Stimulated activated CD8-positive, alpha-beta memory T cell treated with anti-CD3 and anti-CD28 coated beads, Interleukin-15, amount 100 ng/mL, for 24 hours (primary cell): Measurements from ENCODE around the gene PZP.
"Not testable (repeated sequence)": the region's sequence is repeated elsewhere in the genome, so short reads cannot be mapped to it uniquely, and the experiment has no call there.

Experiments used
- DNase-seq: peaks from one replicate; pipeline ENCODE4 v3.0.0-alpha.2; 2020; ENCODE audit warnings: low read depth

Gene PZP

DNA sequence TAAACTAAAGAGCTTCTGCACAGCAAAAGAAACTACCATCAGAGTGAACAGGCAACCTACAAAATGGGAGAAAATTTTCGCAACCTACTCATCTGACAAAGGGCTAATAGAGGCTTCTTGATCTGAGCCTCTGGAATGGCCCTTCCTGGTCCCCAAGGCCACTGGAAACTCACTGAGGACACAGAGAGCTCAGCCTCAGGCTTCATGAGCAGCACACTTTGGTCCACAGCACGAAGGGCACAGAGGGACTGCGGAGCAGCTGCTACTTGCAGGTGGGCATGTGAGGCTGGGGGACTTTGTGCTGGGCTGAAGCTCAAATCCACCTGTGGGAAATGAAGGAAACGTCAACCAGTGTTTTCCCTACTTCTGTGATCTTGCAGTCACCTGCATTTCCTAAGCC is 27.4 kb downstream of the PZP start:
- no peak for DNase-seq

DNA sequence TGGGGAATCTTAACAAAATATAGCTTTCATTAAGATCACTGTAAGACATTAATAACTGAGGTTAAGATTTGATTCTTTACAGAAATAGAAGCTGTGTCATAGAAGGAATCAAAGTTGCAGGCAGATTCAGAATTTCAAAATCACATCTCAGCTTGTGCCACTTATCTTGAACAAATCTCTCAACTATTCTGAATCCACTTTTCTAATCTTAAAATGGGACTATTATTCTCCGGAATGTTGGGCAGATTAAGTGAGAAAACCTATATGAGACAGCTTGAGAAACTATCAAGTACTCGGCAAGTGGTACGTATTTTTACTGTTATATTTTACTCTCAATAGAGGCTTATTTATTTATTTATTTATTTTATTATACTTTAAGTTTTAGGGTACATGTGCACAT is 28.4 kb downstream of the PZP start:
- DNase-seq: no peak

GRCh38 chr12:9169979-9170634 is 38.1 kb downstream of the PZP start:
- DNase-seq: no peak

DNA sequence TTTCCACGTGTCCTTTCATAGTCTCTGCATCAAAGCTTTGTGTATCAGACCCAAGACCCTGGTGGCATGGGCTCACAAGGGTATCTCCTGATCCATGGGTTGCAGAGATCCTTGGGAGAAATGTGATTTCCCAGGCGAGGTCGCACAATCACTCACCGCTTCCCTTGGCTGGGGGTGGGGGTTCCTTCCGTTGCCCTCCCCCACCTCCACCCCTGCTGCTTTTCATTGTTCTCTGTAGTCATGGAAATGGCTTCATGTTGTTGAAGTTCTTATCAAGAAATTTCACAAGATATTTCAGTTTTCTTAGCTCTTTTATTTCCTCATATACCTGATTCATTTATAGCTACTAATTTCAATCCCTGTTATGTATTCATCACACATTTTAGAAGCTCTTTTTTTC is 40.9 kb downstream of the PZP start:
- not testable (repeated sequence) for DNase-seq

DNA sequence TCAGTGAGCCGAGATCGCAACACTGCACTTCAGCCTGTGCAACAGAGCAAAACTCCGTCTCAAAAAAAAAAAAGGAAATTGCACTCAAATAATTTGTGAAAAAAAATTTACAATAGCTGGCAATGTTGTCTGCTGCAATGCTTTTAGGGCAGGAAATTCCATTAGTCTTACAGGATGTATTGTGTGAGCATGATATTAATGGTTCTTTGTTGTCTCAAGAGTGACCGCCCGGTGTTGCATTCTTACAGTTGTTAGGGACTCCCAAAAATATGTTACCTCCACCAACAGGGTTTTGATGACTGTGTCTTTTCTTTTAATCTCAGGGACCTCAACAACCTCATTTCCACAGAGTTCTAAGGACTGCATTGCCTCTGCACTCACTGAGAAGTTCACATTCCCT is 44.8 kb downstream of the PZP start:
- DNase-seq: no peak

DNA sequence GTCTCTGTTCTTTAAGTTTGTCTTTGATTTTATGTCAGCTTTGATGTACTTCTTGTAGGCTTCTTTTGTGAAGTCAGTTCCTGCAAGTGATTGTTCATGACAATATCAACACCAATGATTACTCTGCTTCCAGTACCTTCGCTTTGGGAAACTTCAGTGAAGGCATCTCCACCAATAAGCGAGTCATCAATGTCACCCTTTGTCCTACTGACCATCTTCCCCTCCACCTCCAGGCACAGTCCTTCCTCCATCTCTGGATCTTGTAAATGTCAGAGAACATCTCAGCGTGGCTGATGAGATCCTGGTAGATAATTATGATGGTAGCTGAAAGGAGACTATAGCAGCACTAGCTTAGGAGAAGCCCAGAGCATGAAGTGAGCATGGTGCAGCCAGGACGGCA is 52.1 kb downstream of the PZP start:
- no peak for DNase-seq

- no peak for DNase-seq
Measured at GRCh38 chr12:9149372-9149771, 58.8 kb downstream of the PZP start.

GRCh38 chr12:9148926-9149325 is 59.3 kb downstream of the PZP start:
- no peak for DNase-seq

- DNase-seq: no peak
Measured at GRCh38 chr12:9147461-9147860, 60.7 kb downstream of the PZP start.

DNA sequence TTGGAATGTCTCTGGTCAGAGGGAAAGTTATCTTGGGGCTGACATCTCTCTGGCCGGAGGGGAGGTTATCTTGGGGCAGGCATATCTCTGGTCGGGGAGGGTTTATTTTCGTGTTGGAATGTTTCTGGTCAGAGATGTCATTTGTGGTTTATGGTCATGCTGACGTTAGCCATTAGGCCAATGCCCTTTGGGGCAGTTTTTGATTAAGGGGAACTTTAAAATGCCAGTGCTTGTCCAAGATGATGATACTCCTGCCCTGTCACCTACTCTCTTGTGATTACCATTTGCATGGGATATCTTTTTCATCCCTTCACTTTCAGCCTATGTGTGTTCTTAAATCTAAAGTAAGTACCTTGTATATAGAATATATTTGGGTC is 63.5 kb downstream of the PZP start:
- DNase-seq: no peak

DNA sequence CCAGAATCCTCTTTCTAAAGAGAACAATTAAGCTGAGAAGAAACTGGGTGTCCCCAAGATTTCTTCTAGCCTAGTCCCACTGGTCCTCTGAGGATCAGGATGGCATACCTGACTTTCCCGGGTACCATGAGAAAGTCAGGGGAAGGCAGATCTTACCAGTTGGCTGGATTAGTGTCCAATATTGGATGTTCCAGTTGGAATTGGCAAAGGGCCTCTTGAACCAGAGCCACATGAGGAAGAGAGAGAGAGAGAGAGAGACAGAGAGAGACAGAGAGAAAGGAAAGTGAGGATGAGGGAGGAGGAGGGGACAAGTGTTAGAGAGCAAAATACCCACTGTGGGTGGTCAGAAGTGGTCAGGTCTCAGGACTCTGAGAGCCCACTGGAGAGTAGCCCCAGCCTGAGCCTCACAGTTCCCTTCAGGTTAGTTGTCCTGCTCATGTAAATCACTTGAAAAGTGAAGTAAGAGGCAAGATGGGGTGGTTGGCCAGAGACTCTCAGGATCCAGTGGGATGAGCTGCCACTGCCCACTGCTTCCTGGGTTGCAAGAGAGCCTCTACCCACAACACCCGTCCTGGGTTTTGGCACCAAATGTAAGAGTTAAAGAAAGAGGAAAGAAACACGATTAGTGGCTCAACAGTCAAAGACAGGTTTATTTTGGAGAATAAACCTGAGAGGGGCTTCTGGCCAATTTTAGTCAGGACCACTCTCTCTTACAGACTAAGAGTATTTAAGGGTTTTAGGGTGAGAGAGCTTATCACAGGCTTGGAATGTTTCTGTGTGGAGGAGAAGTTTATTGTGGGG is 64.1 kb downstream of the PZP start:
- DNase-seq: no peak

DNA sequence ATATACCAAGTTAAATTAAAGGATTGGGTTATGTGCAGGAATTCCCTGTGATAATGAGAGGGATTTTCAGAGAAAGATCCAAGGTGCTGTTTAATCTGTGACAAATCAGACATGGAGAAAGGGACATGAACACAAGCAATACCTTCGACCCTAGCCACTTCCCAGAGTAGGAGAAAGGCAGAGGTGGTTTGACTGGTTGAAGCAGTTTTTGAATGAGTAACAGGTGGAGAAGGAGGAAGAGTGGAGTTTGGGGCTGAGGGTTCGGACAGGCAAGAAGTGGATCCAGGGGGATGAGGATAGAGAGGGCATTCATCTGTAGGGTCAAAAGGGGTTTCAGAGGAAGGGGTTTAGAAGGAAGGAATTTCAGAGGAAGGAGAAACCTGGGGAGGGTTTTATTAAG is 65.1 kb downstream of the PZP start:
- no peak for DNase-seq

DNA sequence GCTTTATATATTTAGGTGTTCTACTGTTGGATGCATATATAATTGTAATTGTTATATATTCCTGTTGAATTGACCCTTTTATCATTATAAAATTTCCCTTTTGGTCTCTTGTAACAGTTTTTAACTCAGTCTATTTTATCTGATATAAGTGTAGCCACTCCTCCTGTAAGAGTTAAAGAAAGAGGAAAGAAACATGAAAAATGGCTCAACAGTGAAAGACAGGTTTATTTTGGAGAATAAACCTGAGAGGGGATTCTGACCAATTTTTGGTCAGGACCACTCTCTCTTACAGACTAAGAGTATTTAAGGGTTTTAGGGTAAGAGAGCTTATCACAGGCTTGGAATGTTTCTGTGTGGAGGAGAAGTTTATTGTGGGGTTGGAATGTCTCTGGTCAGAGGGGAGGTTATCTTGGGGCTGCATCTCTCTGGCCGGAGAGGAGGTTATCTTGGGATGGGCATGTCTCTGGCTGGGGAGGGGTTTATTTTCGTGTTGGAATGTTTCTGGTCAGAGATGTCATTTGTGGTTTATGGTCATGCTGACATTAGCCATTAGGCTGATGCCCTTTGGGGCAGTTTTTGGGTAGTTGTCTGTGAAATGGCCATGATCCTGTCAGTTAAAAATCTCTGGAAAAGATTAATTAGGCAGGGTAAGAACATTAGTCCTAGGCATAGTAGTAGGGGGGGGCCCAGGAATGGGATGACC is 68.5 kb downstream of the PZP start:
- not testable (repeated sequence) for DNase-seq

GRCh38 chr12:9135903-9136310 is 72.3 kb downstream of the PZP start:
- DNase-seq: no peak

GRCh38 chr12:9134981-9135628 is 73.1 kb downstream of the PZP start:
- DNase-seq: no peak

- no peak for DNase-seq
Measured at GRCh38 chr12:9133216-9133916, 74.8 kb downstream of the PZP start.

DNA sequence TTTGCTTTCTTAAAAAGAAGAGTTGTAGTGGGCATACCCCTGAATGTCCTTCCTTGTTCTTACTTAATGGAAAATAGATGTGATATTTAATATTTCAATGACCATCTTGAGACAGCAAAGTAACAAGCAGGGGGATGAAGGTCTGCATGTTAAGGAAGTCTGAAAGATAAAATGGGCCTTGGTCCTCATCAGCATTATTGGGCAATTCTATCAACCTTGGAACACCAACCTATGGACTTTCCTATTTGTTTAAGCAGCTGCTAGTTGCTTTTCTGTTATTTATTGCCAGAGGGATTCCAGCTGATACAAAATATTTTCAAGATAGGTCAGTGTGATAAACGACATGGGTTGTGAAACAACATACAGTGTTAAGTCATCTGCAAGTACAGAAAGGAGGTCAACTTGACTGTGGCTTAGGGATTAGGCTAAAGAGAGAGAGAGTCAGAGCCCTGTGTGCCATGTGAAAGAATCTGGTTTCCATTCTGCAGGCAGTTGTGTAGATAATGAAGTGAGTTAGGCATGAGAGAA is 76.1 kb downstream of the PZP start:
- DNase-seq: no peak

- DNase-seq: no peak
Measured at GRCh38 chr12:9130244-9130643, 78.0 kb downstream of the PZP start.

DNA sequence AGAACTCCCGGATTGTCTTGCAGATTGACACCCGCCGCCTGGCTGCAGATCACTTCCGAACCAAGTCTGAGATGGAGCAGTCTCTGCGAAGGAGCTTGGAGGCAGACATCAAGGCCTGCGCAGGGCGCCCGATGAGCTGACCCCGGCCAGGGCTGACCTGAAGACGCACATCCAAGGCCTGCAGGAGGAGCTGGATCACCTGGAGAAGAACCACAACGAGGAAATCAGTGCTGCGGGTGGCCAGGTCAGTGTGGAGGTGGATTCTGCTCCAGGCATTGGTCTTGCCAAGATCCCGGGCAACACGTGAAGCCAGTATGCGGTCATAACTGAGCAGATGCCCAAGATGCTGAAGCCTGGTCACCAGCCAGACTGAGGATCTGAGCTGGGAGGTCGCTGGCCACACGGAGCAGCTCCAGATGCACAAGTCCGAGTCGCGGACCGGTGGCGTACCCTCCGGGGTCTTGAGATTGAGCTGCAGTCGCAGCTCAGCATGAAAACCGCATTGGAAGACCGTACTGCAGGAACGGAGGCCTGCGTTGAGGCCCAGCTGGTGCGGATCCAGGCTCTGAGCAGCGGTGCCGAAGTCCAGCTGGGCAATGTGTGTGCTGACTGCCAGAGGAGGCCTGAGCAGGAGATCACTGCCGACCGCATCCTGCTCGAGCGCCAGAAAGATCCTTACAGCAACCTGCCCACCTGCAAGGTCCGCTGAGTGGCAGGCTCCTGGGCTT is 80.1 kb downstream of the PZP start:
- DNase-seq: no peak

- no peak for DNase-seq
Measured at GRCh38 chr12:9127484-9127883, 80.7 kb downstream of the PZP start.

GRCh38 chr12:9124383-9125031 is 83.7 kb downstream of the PZP start:
- no peak for DNase-seq
